Pons (tissue), 1 donor: ENCODE measurements around the gene SMIM14.

Experiments
- DNase-seq: peaks from one replicate; pipeline ENCODE4 v3.0.0-alpha.2; 2016; ENCODE audit warnings: low spot score

Gene SMIM14

GRCh38 chr4:39497909-39498726 is 140.5 kb downstream of the SMIM14 start:
- no peak for DNase-seq
